Hepatocyte (in vitro differentiated cells): ENCODE measurements around the gene CCM2L. TPM values are rescaled to one million over a fixed set of nuclear protein-coding genes. Genes with fewer than 3 reads are reported as not detected.

Source experiments
- DNase-seq: peaks from one replicate; pipeline ENCODE4 v3.0.0-alpha.2; 2016; ENCODE audit warnings: low spot score
- H2AFZ ChIP-seq: fragments of 200-600 bp; sonication (generic); 2 replicates; pipeline ENCODE4 v1.6.0; 2016; ENCODE audit warnings: antibody characterized with exemption, mild to moderate bottlenecking
- H3K27ac ChIP-seq: fragments of 200-600 bp; sonication (generic); 2 replicates; pipeline ENCODE4 v1.5.1; 2016; ENCODE audit warnings: mild to moderate bottlenecking
- H3K27me3 ChIP-seq: fragments of 200-600 bp; sonication (generic); 2 replicates; pipeline ENCODE4 v1.6.1; 2016
- H3K36me3 ChIP-seq: fragments of 200-600 bp; sonication (generic); replicated peaks from 2 replicates; pipeline ENCODE4 v1.5.1; 2016; ENCODE audit warnings: low read depth; ENCODE audit not compliant: insufficient read depth
- H3K4me1 ChIP-seq: fragments of 200-600 bp; sonication (generic); 2 replicates; pipeline ENCODE4 v1.5.1; 2016; ENCODE audit warnings: mild to moderate bottlenecking, moderate library complexity; ENCODE audit not compliant: insufficient read depth
- H3K4me2 ChIP-seq: fragments of 200-600 bp; sonication (generic); 2 replicates; pipeline ENCODE4 v1.6.0; 2016
- H3K4me3 ChIP-seq: fragments of 200-600 bp; sonication (generic); 2 replicates; pipeline ENCODE4 v1.5.1; 2016; ENCODE audit warnings: mild to moderate bottlenecking
- H3K79me2 ChIP-seq: fragments of 200-600 bp; sonication (generic); 2 replicates; pipeline ENCODE4 v1.6.0; 2017; ENCODE audit warnings: mild to moderate bottlenecking
- H3K9me2 ChIP-seq: fragments of 200-600 bp; sonication (generic); replicated peaks from 2 replicates; pipeline ENCODE4 v1.6.0; 2017; ENCODE audit warnings: mild to moderate bottlenecking; ENCODE audit not compliant: insufficient read depth
- H3K9me3 ChIP-seq: fragments of 200-600 bp; sonication (generic); 2 replicates; pipeline ENCODE4 v1.5.1; 2016; ENCODE audit warnings: low read depth, mild to moderate bottlenecking
- H4K20me1 ChIP-seq: fragments of 200-600 bp; sonication (generic); 2 replicates; pipeline ENCODE4 v1.6.0; 2016; ENCODE audit warnings: mild to moderate bottlenecking; ENCODE audit not compliant: insufficient read depth, poor library complexity, severe bottlenecking
- CTCF ChIP-seq: fragments of 200-600 bp; sonication (generic); IDR thresholded peaks from 2 replicates; pipeline ENCODE4 v1.5.1; 2016; ENCODE audit warnings: antibody characterized with exemption, mild to moderate bottlenecking; ENCODE audit not compliant: poor library complexity
- EZH2 ChIP-seq: fragments of 200-600 bp; sonication (generic); IDR thresholded peaks from 2 replicates; pipeline ENCODE4 v1.6.1; 2016; ENCODE audit warnings: antibody characterized with exemption, mild to moderate bottlenecking, borderline replicate concordance
- EZH2phosphoT487 ChIP-seq: fragments of 200-600 bp; sonication (generic); IDR thresholded peaks from one replicate; pipeline ENCODE4 v1.6.1; 2018; ENCODE audit warnings: antibody characterized with exemption, mild to moderate bottlenecking, low read depth, moderate library complexity; ENCODE audit not compliant: unreplicated experiment, severe bottlenecking
- WGBS: methylation state at CpG from one replicate; pipeline ENCODE4 v1.1.6; 2016; ENCODE audit warnings: low lambda C conversion rate; ENCODE audit errors: missing lambda C conversion rate; 5-methylcytosine and 5-hydroxymethylcytosine counted together
- polyA plus RNA-seq: library from polyadenylated mRNA; unstranded; fragments of >200 nt; fragmentation: Nextera tagmentation; extraction: Ambion mirVana; gene quantifications from 2 replicates; pipeline ENCODE4 v1.2.1, GENCODE V29; 2016
- total RNA-seq: library from RNA; depleted of rRNA; stranded (reverse); fragments of >200 nt; gene quantifications from 2 replicates; pipeline ENCODE4 v1.2.3, GENCODE V29; 2014

Gene CCM2L
- total and polyA plus RNA-seq, 2 experiments from 2014 or later: 0.77 to 1.0 TPM

- no peaks in the 10 kb centered on the region for H3K9me3 ChIP-seq
- TF ChIP-seq CTCF: no peak
- no peak for TF ChIP-seq EZH2phosphoT487
- TF ChIP-seq EZH2: no peak
- 79% methylated on average over 7 of the region's 7 CpGs for WGBS
- DNase-seq: no peak
- no peak overlapping the region for H3K4me3 ChIP-seq
- H3K4me1 ChIP-seq: no peaks in the 10 kb centered on the region
- H3K27ac ChIP-seq: no peak overlapping the region
- no peak overlapping the region for H3K4me2 ChIP-seq
- no peak overlapping the region for H2AFZ ChIP-seq
- H3K9me2 ChIP-seq: no peaks in the 10 kb centered on the region
- no peaks in the 10 kb centered on the region for H3K36me3 ChIP-seq
- H4K20me1 ChIP-seq: no peaks in the 10 kb centered on the region
- H3K79me2 ChIP-seq: no peaks in the 10 kb centered on the region
- peaks cover 18% of the 10 kb centered on the region for H3K27me3 ChIP-seq
Observed at GRCh38 chr20:32064667-32065066, 54.4 kb downstream of the CCM2L start.

GRCh38 chr20:32067234-32067821, 57.1 kb downstream of the CCM2L start:
- Histone ChIP-seq H3K4me2 (no peak overlapping the region), H3K36me3 (no peaks in the 10 kb centered on the region), H3K79me2 (no peaks in the 10 kb centered on the region), H3K4me3 (no peak overlapping the region), H3K27ac (no peak overlapping the region), H4K20me1 (no peaks in the 10 kb centered on the region), H3K9me3 (no peaks in the 10 kb centered on the region), H3K4me1 (no peaks in the 10 kb centered on the region), H3K9me2 (no peaks in the 10 kb centered on the region), H3K27me3 (peaks cover 2% of the 10 kb centered on the region), H2AFZ (no peak overlapping the region)
- TF ChIP-seq CTCF (no peak), EZH2phosphoT487 (no peak), EZH2 (no peak)
- DNase-seq: no peak
- WGBS: 75% methylated on average over 6 of the region's 6 CpGs

- H3K36me3 ChIP-seq: no peaks in the 10 kb centered on the region
- no peaks in the 10 kb centered on the region for H3K9me2 ChIP-seq
- no peaks in the 10 kb centered on the region for H3K9me3 ChIP-seq
- H3K27me3 ChIP-seq: no peaks in the 10 kb centered on the region
- DNase-seq: no peak
- no peak overlapping the region for H3K4me3 ChIP-seq
- H4K20me1 ChIP-seq: no peaks in the 10 kb centered on the region
- H2AFZ ChIP-seq: no peak overlapping the region
- no peak overlapping the region for H3K27ac ChIP-seq
- no peak overlapping the region for H3K4me2 ChIP-seq
- H3K79me2 ChIP-seq: no peaks in the 10 kb centered on the region
- 93% methylated on average over 2 of the region's 2 CpGs for WGBS
- no peaks in the 10 kb centered on the region for H3K4me1 ChIP-seq
- TF ChIP-seq CTCF: no peak
- no peak for TF ChIP-seq EZH2
Observed at GRCh38 chr20:32068174-32068573, 57.9 kb downstream of the CCM2L start.

- Histone ChIP-seq H3K9me3 (no peaks in the 10 kb centered on the region), H3K27me3 (peaks cover 15% of the 10 kb centered on the region), H3K4me1 (no peaks in the 10 kb centered on the region), H3K9me2 (no peaks in the 10 kb centered on the region), H3K36me3 (no peaks in the 10 kb centered on the region), H3K4me2 (no peak overlapping the region), H3K27ac (no peak overlapping the region), H2AFZ (no peak overlapping the region), H3K79me2 (no peaks in the 10 kb centered on the region), H4K20me1 (no peaks in the 10 kb centered on the region), H3K4me3 (no peak overlapping the region)
- no peak for DNase-seq
- no peak for TF ChIP-seq EZH2phosphoT487
- TF ChIP-seq EZH2: no peak
- TF ChIP-seq CTCF: no peak
Observed at GRCh38 chr20:32069711-32070110, 59.5 kb downstream of the CCM2L start.
